Activated CD8-positive, alpha-beta memory T cell treated with anti-CD3 and anti-CD28 coated beads for 48 hours (primary cell): Measurements from ENCODE around the gene KRTAP22-2.

Experiments
- DNase-seq, 3 experiments: peaks; one replicate each; pipeline ENCODE4 v3.0.0-alpha.2; 2020; ENCODE audit warnings: low read depth in 2 of 3, low spot score in 2 of 3

KRTAP22-2 gene

GRCh38 chr21:30590297-30590696 is at the start of gene KRTAP22-2:
TSS of gene KRTAP22-2 (minus strand) at chr21:30590397.
- DNase-seq: no peak

GRCh38 chr21:30638686-30639085 is 48.5 kb upstream of the KRTAP22-2 start:
- DNase-seq: no peak

GRCh38 chr21:30634906-30635305 is 44.7 kb upstream of the KRTAP22-2 start, which contains the start of gene KRTAP20-2:
TSS of gene KRTAP20-2 (plus strand) at chr21:30635206. CDS start at chr21:30635264, 58 bp downstream.
- no peak for DNase-seq

- DNase-seq: no peak
Measured at GRCh38 chr21:30629200-30629599, 39.0 kb upstream of the KRTAP22-2 start.

- DNase-seq: no peak
Measured at GRCh38 chr21:30628109-30628508, 37.9 kb upstream of the KRTAP22-2 start.

- no peak for DNase-seq
Measured at GRCh38 chr21:30625449-30626165, 35.4 kb upstream of the KRTAP22-2 start.

- DNase-seq: no peak
Measured at GRCh38 chr21:30623362-30623761, 33.2 kb upstream of the KRTAP22-2 start.

GRCh38 chr21:30620522-30620921 is 30.3 kb upstream of the KRTAP22-2 start, which contains the start of gene KRTAP20-4:
TSS of gene KRTAP20-4 (plus strand) at chr21:30620627.
- DNase-seq: no peak

- no peak for DNase-seq
Measured at GRCh38 chr21:30620080-30620479, 29.9 kb upstream of the KRTAP22-2 start.

GRCh38 chr21:30616125-30616524 is 25.9 kb upstream of the KRTAP22-2 start, which contains the start of gene KRTAP20-1:
TSS of gene KRTAP20-1 (plus strand) at chr21:30616425. CDS start at chr21:30616455, 30 bp downstream.
- no peak for DNase-seq

- DNase-seq: no peak
Measured at GRCh38 chr21:30615199-30615598, 25.0 kb upstream of the KRTAP22-2 start.

GRCh38 chr21:30613836-30614235 is 23.6 kb upstream of the KRTAP22-2 start, which contains the start of gene KRTAP6-1:
TSS of gene KRTAP6-1 (minus strand) at chr21:30613930. CDS start at chr21:30613904, 26 bp downstream.
- no peak for DNase-seq

GRCh38 chr21:30612132-30612531 is 21.9 kb upstream of the KRTAP22-2 start:
- DNase-seq: no peak

- no peak for DNase-seq
Measured at GRCh38 chr21:30605968-30606367, 15.8 kb upstream of the KRTAP22-2 start.

- no peak for DNase-seq
Measured at GRCh38 chr21:30600787-30601186, 10.6 kb upstream of the KRTAP22-2 start, which contains the start of gene KRTAP22-1. TSS of gene KRTAP22-1 (plus strand) at chr21:30601087.

- DNase-seq: no peak
Measured at GRCh38 chr21:30598802-30599201, 8.6 kb upstream of the KRTAP22-2 start, which contains the start of gene KRTAP6-2. TSS of gene KRTAP6-2 (minus strand) at chr21:30598902. CDS start at chr21:30598874, 28 bp downstream.

- no peak for DNase-seq
Measured at GRCh38 chr21:30592140-30592539, 1.9 kb upstream of the KRTAP22-2 start, which contains the start of gene KRTAP6-3. TSS of gene KRTAP6-3 (plus strand) at chr21:30592440. CDS start at chr21:30592446, 6 bp downstream.

GRCh38 chr21:30582870-30583269 is 7.3 kb downstream of the KRTAP22-2 start:
- DNase-seq: no peak

- no peak for DNase-seq
Measured at GRCh38 chr21:30580132-30580531, 10.1 kb downstream of the KRTAP22-2 start.

- DNase-seq: no peak
Measured at GRCh38 chr21:30579346-30579745, 10.9 kb downstream of the KRTAP22-2 start.

GRCh38 chr21:30577766-30578165 is 12.4 kb downstream of the KRTAP22-2 start:
- no peak for DNase-seq

- no peak for DNase-seq
Measured at GRCh38 chr21:30567617-30568016, 22.6 kb downstream of the KRTAP22-2 start.
